DOHH2 (cell line): ENCODE data around the gene RASGRF1.
A peak's percentile ranks its signal among the peaks of the same experiment; 100 is the strongest.
"Not testable (repeated sequence)": the region's sequence is repeated elsewhere in the genome, so short reads cannot be mapped to it uniquely, and the experiment has no call there.

Source experiments
- H3F3A ChIP-seq: fragments of 200-600 bp; sonication (generic), shearing (Covaris generic); 2 replicates; pipeline ENCODE4 v1.6.0; 2016; ENCODE audit warnings: antibody characterized with exemption, mild to moderate bottlenecking; ENCODE audit not compliant: control insufficient read depth, insufficient read depth
- H3K27ac ChIP-seq: fragments of 200-600 bp; sonication (generic); 2 replicates; pipeline ENCODE4 v1.5.1; 2014; ENCODE audit warnings: low read depth, mild to moderate bottlenecking, low read length, moderate library complexity
- H3K27me3 ChIP-seq: fragments of 200-600 bp; sonication (generic); 2 replicates; pipeline ENCODE4 v1.6.1; 2014; ENCODE audit warnings: mild to moderate bottlenecking, low read length, mixed read lengths; ENCODE audit not compliant: control insufficient read depth
- H3K36me3 ChIP-seq: fragments of 200-600 bp; sonication (generic); 2 replicates; pipeline ENCODE4 v1.6.1; 2014; ENCODE audit warnings: mild to moderate bottlenecking, low read length, moderate library complexity, mixed read lengths; ENCODE audit not compliant: control insufficient read depth
- H3K4me1 ChIP-seq: fragments of 200-600 bp; sonication (generic); 2 replicates; pipeline ENCODE4 v1.6.1; 2014; ENCODE audit warnings: mild to moderate bottlenecking, low read length, mixed read lengths; ENCODE audit not compliant: control insufficient read depth
- H3K4me2 ChIP-seq: fragments of 200-600 bp; sonication (generic); 2 replicates; pipeline ENCODE4 v1.6.0; 2014; ENCODE audit warnings: mild to moderate bottlenecking, low read length, moderate library complexity
- H3K4me3 ChIP-seq: fragments of 200-600 bp; sonication (generic); 2 replicates; pipeline ENCODE4 v1.5.1; 2014; ENCODE audit warnings: mild to moderate bottlenecking, low read length, mixed read lengths
- H3K79me2 ChIP-seq: fragments of 200-600 bp; sonication (generic); 2 replicates; pipeline ENCODE4 v1.6.1; 2014; ENCODE audit warnings: mild to moderate bottlenecking, low read length, mixed read lengths; ENCODE audit not compliant: control insufficient read depth
- H3K9me2 ChIP-seq: fragments of 200-600 bp; sonication (generic); replicated peaks from 2 replicates; pipeline ENCODE4 v1.6.1; 2014; ENCODE audit warnings: mild to moderate bottlenecking, low read length, mixed read lengths; ENCODE audit not compliant: control insufficient read depth
- H3K9me3 ChIP-seq: fragments of 200-600 bp; sonication (generic); 2 replicates; pipeline ENCODE4 v1.6.1; 2014; ENCODE audit warnings: antibody characterized with exemption, low read length, mixed read lengths; ENCODE audit not compliant: control insufficient read depth, insufficient read depth
- H4K20me1 ChIP-seq: fragments of 200-600 bp; sonication (generic); 2 replicates; pipeline ENCODE4 v1.6.0; 2014; ENCODE audit warnings: low read depth, mild to moderate bottlenecking, antibody characterized with exemption, low read length, moderate library complexity; ENCODE audit not compliant: control insufficient read depth, insufficient read depth
- CTCF ChIP-seq: fragments of 200-600 bp; sonication (generic); IDR thresholded peaks from one replicate; pipeline ENCODE4 v1.5.1; 2014; ENCODE audit warnings: antibody characterized with exemption, mild to moderate bottlenecking, low read depth, low read length; ENCODE audit not compliant: poor library complexity, severe bottlenecking
- EZH2phosphoT487 ChIP-seq: fragments of 200-600 bp; sonication (generic); IDR thresholded peaks from 2 replicates; pipeline ENCODE4 v1.6.1; 2017; ENCODE audit warnings: borderline replicate concordance, mild to moderate bottlenecking, antibody characterized with exemption, low read length, moderate library complexity, mixed read lengths

RASGRF1 gene

DNA sequence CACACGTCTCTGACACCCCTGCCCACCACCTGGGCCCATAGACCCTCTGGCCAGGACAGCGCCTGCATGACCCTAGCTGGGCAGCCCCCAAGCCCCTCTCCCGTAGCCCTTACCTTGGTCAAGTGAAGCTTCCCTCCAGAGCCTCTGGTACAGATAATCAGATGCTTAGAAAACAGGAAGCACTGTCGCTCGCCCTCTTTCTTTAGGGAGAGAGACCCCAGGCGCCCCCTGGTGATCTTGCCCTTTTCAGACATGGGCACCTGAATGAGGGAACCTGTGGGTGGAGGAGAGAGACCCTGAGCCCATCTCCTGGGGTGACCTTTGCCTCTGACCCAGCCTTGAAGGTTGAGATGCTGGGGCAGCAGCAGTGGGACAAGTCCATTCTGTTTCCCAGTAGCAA is 65.4 kb downstream of the RASGRF1 start:
- H3K36me3 ChIP-seq: no peaks in the 10 kb centered on the region
- H3K4me2 ChIP-seq: no peak overlapping the region
- no peak overlapping the region for H3K27ac ChIP-seq
- no peak overlapping the region for H3K4me3 ChIP-seq
- H3K79me2 ChIP-seq: no peaks in the 10 kb centered on the region
- no peaks in the 10 kb centered on the region for H4K20me1 ChIP-seq
- H3K27me3 ChIP-seq: no peaks in the 10 kb centered on the region
- 0 out of 2 replicates have a peak, but pooled peaks cover 4% of the 10 kb centered on the region for H3K4me1 ChIP-seq
- no peaks in the 10 kb centered on the region for H3F3A ChIP-seq
- H3K9me2 ChIP-seq: no peaks in the 10 kb centered on the region
- peaks cover 4% of the 10 kb centered on the region; the same call in 1 of the 2 replicates for H3K9me3 ChIP-seq
- TF ChIP-seq EZH2phosphoT487 (no peak), CTCF (peak; percentile 76)

- not testable (repeated sequence) for H3K9me2 ChIP-seq, H3K9me3 ChIP-seq, H3F3A ChIP-seq, H3K4me3 ChIP-seq, H3K27ac ChIP-seq, H4K20me1 ChIP-seq, H3K4me1 ChIP-seq, H3K36me3 ChIP-seq, H3K27me3 ChIP-seq, H3K79me2 ChIP-seq, H3K4me2 ChIP-seq
Observed at GRCh38 chr15:79024493-79024892, 66.1 kb downstream of the RASGRF1 start.

- H3K4me3 ChIP-seq: no peak overlapping the region
- no peaks in the 10 kb centered on the region for H4K20me1 ChIP-seq
- no peaks in the 10 kb centered on the region for H3F3A ChIP-seq
- no peaks in the 10 kb centered on the region for H3K36me3 ChIP-seq
- no peaks in the 10 kb centered on the region for H3K79me2 ChIP-seq
- H3K27me3 ChIP-seq: no peaks in the 10 kb centered on the region
- H3K9me2 ChIP-seq: no peaks in the 10 kb centered on the region
- peaks cover 4% of the 10 kb centered on the region; the same call in 1 of the 2 replicates for H3K9me3 ChIP-seq
- H3K4me2 ChIP-seq: no peak overlapping the region
- H3K4me1 ChIP-seq: 0 out of 2 replicates have a peak, but pooled peaks cover 4% of the 10 kb centered on the region
- H3K27ac ChIP-seq: no peak overlapping the region
- TF ChIP-seq CTCF: no peak
- TF ChIP-seq EZH2phosphoT487: no peak
Observed at GRCh38 chr15:79023918-79024317, 66.7 kb downstream of the RASGRF1 start.

DNA sequence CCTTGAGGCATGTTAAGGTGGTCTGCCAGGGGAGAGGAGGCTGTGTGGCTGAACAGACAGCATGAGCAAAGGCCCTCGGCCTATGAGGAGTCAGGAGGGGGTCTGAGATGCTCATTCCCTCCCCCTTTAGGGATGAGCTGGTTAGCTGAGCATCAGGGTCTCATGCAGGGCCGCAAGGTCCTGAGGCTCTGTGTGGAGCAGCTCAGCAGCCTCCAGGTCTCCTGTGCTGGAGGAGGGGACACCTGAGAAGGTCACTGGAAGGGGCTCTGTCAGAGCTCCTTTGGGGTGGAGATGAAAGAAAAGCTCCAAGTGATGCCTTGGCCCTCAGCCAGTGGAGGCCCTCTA is 67.1 kb downstream of the RASGRF1 start:
- TF ChIP-seq EZH2phosphoT487 (no peak), CTCF (no peak)
- Histone ChIP-seq H3K4me2 (no peak overlapping the region), H3K4me1 (0 out of 2 replicates have a peak, but pooled peaks cover 4% of the 10 kb centered on the region), H3K27ac (no peak overlapping the region), H4K20me1 (no peaks in the 10 kb centered on the region), H3K4me3 (no peak overlapping the region), H3K9me2 (no peaks in the 10 kb centered on the region), H3F3A (no peaks in the 10 kb centered on the region), H3K9me3 (peaks cover 4% of the 10 kb centered on the region; the same call in 1 of the 2 replicates), H3K79me2 (no peaks in the 10 kb centered on the region), H3K27me3 (no peaks in the 10 kb centered on the region), H3K36me3 (no peaks in the 10 kb centered on the region)
